H9 (cell line): ENCODE measurements around the gene TTBK1. TPM values are rescaled to one million over a fixed set of nuclear protein-coding genes. Genes with fewer than 3 reads are reported as not detected.

Source experiments
- DNase-seq: peaks from one replicate; pipeline ENCODE4 v3.0.0-alpha.2; 2017
- H2AFZ ChIP-seq: one replicate; pipeline ENCODE4 v1.6.1; 2013; ENCODE audit warnings: mild to moderate bottlenecking, low read length, control low read depth, moderate library complexity
- H2AK5ac ChIP-seq: 2 replicates; pipeline ENCODE4 v1.6.1; 2013; ENCODE audit warnings: low read length, control low read depth, mixed read lengths; ENCODE audit not compliant: insufficient read length
- H2BK120ac ChIP-seq: one replicate; pipeline ENCODE4 v1.6.1; 2013; ENCODE audit warnings: low read depth, mild to moderate bottlenecking, low read length, control low read depth, inconsistent platforms; ENCODE audit not compliant: poor library complexity, severe bottlenecking
- H2BK12ac ChIP-seq: 2 replicates; pipeline ENCODE4 v1.6.1; 2013; ENCODE audit warnings: low read length, control low read depth, mixed read lengths, low read depth; ENCODE audit not compliant: insufficient read length
- H2BK15ac ChIP-seq: 2 replicates; pipeline ENCODE4 v1.6.1; 2013; ENCODE audit warnings: low read depth, low read length, control low read depth
- H2BK20ac ChIP-seq: one replicate; pipeline ENCODE4 v1.6.1; 2013; ENCODE audit warnings: low read depth, mild to moderate bottlenecking, low read length, control low read depth, inconsistent platforms; ENCODE audit not compliant: poor library complexity, severe bottlenecking
- H2BK5ac ChIP-seq: 2 replicates; pipeline ENCODE4 v1.6.1; 2013; ENCODE audit warnings: low read length, control low read depth, mixed read lengths; ENCODE audit not compliant: insufficient read length
- H3K14ac ChIP-seq: 2 replicates; pipeline ENCODE4 v1.6.1; 2013; ENCODE audit warnings: low read length, control low read depth; ENCODE audit not compliant: insufficient read depth
- H3K18ac ChIP-seq: 2 replicates; pipeline ENCODE4 v1.6.1; 2013; ENCODE audit warnings: low read depth, mild to moderate bottlenecking, mixed read lengths, low read length, control low read depth; ENCODE audit not compliant: insufficient read length
- H3K23ac ChIP-seq: 2 replicates; pipeline ENCODE4 v1.6.1; 2013; ENCODE audit warnings: low read length, control low read depth, mixed read lengths, low read depth; ENCODE audit not compliant: insufficient read length
- H3K23me2 ChIP-seq: 2 replicates; pipeline ENCODE4 v1.6.1; 2013; ENCODE audit warnings: low read depth, mild to moderate bottlenecking, mixed read lengths, low read length, control low read depth; ENCODE audit not compliant: insufficient read length, poor library complexity, severe bottlenecking
- H3K27ac ChIP-seq: 2 replicates; pipeline ENCODE4 v1.5.1; 2013; ENCODE audit warnings: low read length, control low read depth, mixed read lengths, low read depth; ENCODE audit not compliant: insufficient read length
- H3K27me3 ChIP-seq: 2 replicates; pipeline ENCODE4 v1.6.1; 2013; ENCODE audit warnings: low read length, control low read depth, inconsistent platforms; ENCODE audit not compliant: insufficient read depth
- H3K4ac ChIP-seq: 2 replicates; pipeline ENCODE4 v1.6.1; 2013; ENCODE audit warnings: low read depth, mild to moderate bottlenecking, control low read depth, inconsistent platforms, low read length, moderate library complexity
- H3K4me1 ChIP-seq: 2 replicates; pipeline ENCODE4 v1.6.1; 2013; ENCODE audit warnings: low read length, control low read depth, inconsistent platforms; ENCODE audit not compliant: insufficient read depth
- H3K4me2 ChIP-seq: 2 replicates; pipeline ENCODE4 v1.6.1; 2013; ENCODE audit warnings: low read length, control low read depth, mixed read lengths; ENCODE audit not compliant: insufficient read length, insufficient read depth
- H3K56ac ChIP-seq: 2 replicates; pipeline ENCODE4 v1.6.1; 2013; ENCODE audit warnings: low read depth, mild to moderate bottlenecking, mixed read lengths, low read length, control low read depth; ENCODE audit not compliant: insufficient read length
- H3K79me1 ChIP-seq: 2 replicates; pipeline ENCODE4 v1.6.1; 2013; ENCODE audit warnings: low read depth, mild to moderate bottlenecking, moderate library complexity, low read length, control low read depth, inconsistent platforms; ENCODE audit not compliant: insufficient read depth, poor library complexity, severe bottlenecking
- H3K79me2 ChIP-seq: 2 replicates; pipeline ENCODE4 v1.6.1; 2013; ENCODE audit warnings: low read length, control low read depth, inconsistent platforms; ENCODE audit not compliant: insufficient read depth
- H3K9ac ChIP-seq: 2 replicates; pipeline ENCODE4 v1.6.1; 2013; ENCODE audit warnings: low read length, control low read depth, mixed read lengths; ENCODE audit not compliant: insufficient read length; ENCODE audit errors: extremely low read depth
- H3K9me3 ChIP-seq: one replicate; pipeline ENCODE4 v1.6.1; 2013; ENCODE audit warnings: low read depth, low read length, inconsistent platforms; ENCODE audit not compliant: control insufficient read depth
- H3T11ph ChIP-seq: one replicate; pipeline ENCODE4 v1.6.1; 2013; ENCODE audit warnings: mild to moderate bottlenecking, low read length, control low read depth, inconsistent platforms
- H4K20me1 ChIP-seq: one replicate; pipeline ENCODE4 v1.6.1; 2013; ENCODE audit not compliant: control insufficient read depth, insufficient read length, insufficient read depth
- H4K5ac ChIP-seq: 2 replicates; pipeline ENCODE4 v1.6.1; 2013; ENCODE audit warnings: low read depth, mild to moderate bottlenecking, mixed read lengths, low read length, control low read depth; ENCODE audit not compliant: insufficient read length
- H4K8ac ChIP-seq: replicated peaks from 2 replicates; pipeline ENCODE4 v1.6.1; 2013; ENCODE audit warnings: low read length, control low read depth, mixed read lengths, low read depth; ENCODE audit not compliant: insufficient read length
- H4K91ac ChIP-seq: 2 replicates; pipeline ENCODE4 v1.6.1; 2013; ENCODE audit warnings: low read depth, mild to moderate bottlenecking, moderate library complexity, mixed read lengths, low read length, control low read depth; ENCODE audit not compliant: insufficient read length
- H3K27ac Mint-ChIP-seq, 3 experiments: 2 replicates in 2 of 3; 3 replicates in 1 of 3; pipeline ENCODE4 v1.8.0; 2020 to 2021; ENCODE audit warnings: mixed read lengths in 3 of 3, mild to moderate bottlenecking in 1 of 3, moderate library complexity in 1 of 3
- H3K27me3 Mint-ChIP-seq: 2 replicates; pipeline ENCODE4 v1.8.0; 2021; ENCODE audit warnings: low read depth, mild to moderate bottlenecking, moderate library complexity, mixed read lengths
- H3K36me3 Mint-ChIP-seq, 3 experiments: 2 replicates in 2 of 3; 3 replicates in 1 of 3; pipeline ENCODE4 v1.8.0; 2020 to 2021; ENCODE audit warnings: low read depth in 3 of 3, mixed read lengths in 3 of 3; ENCODE audit not compliant: insufficient read depth in 1 of 3
- H3K4me1 Mint-ChIP-seq, 2 experiments: 2 replicates each; pipeline ENCODE4 v1.8.0; 2020; ENCODE audit warnings: mixed read lengths in 2 of 2
- H3K4me3 Mint-ChIP-seq, 2 experiments: 2 replicates in 1 of 2; 3 replicates in 1 of 2; pipeline ENCODE4 v1.8.0; 2020 to 2021; ENCODE audit warnings: mild to moderate bottlenecking in 2 of 2, mixed read lengths in 2 of 2, moderate library complexity in 1 of 2
- H3K9me3 Mint-ChIP-seq, 2 experiments: 2 replicates in 1 of 2; 3 replicates in 1 of 2; pipeline ENCODE4 v1.8.0; 2020; ENCODE audit warnings: mild to moderate bottlenecking in 2 of 2, mixed read lengths in 2 of 2, moderate library complexity in 1 of 2
- CTCF ChIP-seq: fragments of 200-600 bp; sonication (generic); conservative IDR thresholded peaks from 3 replicates; pipeline ENCODE4 v1.8.0; 2021; ENCODE audit warnings: antibody characterized with exemption, mild to moderate bottlenecking
- WGBS: extraction: QIAGEN DNeasy Blood & Tissue Kit; methylation state at CpG from one replicate; pipeline ENCODE4 v1.1.7; 2013; ENCODE audit warnings: missing lambda C conversion rate, low lambda C conversion rate, mixed read lengths; ENCODE audit not compliant: insufficient read length; ENCODE audit errors: extremely low coverage; 5-methylcytosine and 5-hydroxymethylcytosine counted together
- total RNA-seq: library from RNA; stranded (reverse); gene quantifications from 2 replicates; pipeline ENCODE4 v1.2.1, GENCODE V29; 2021

TTBK1 gene
- total RNA-seq, 1 experiment from 2014 or later = 1.6 TPM

GRCh38 chr6:43284991-43285781, 41.9 kb downstream of the TTBK1 start:
- Mint-ChIP-seq H3K27me3 (peaks cover 6% of the 10 kb centered on the region), H3K27ac (peak overlapping the region in 1 of 3 experiments; percentile 67; a peak in 1 of 7 replicates), H3K4me1 (peaks cover 10 to 28% of the 10 kb centered on the region in 2 experiments), H3K4me3 (no peak overlapping the region), H3K9me3 (no peaks in the 10 kb centered on the region), H3K36me3 (no peaks in the 10 kb centered on the region)
- H3K27ac ChIP-seq = no peak overlapping the region
- H4K20me1 ChIP-seq = no peaks in the 10 kb centered on the region
- H2BK5ac ChIP-seq = no peak overlapping the region
- H2AK5ac ChIP-seq = no peak overlapping the region
- H2BK120ac ChIP-seq = no peak overlapping the region
- DNase-seq = no peak
- H3K23ac ChIP-seq = no peak overlapping the region
- H3T11ph ChIP-seq = no peak overlapping the region
- H3K4ac ChIP-seq = no peak overlapping the region
- H4K5ac ChIP-seq = no peak overlapping the region
- no peaks in the 10 kb centered on the region for H3K79me2 ChIP-seq
- H2BK15ac ChIP-seq = no peak overlapping the region
- H3K4me1 ChIP-seq = no peaks in the 10 kb centered on the region
- H3K9me3 ChIP-seq = no peaks in the 10 kb centered on the region
- no peak overlapping the region for H2BK20ac ChIP-seq
- no peaks in the 10 kb centered on the region for H3K23me2 ChIP-seq
- H4K91ac ChIP-seq = no peak overlapping the region
- no peak overlapping the region for H3K56ac ChIP-seq
- H3K14ac ChIP-seq = no peak overlapping the region
- no peak overlapping the region for H3K4me2 ChIP-seq
- WGBS = no CpG with 5 or more reads among the region's 83 CpGs
- no peak overlapping the region for H3K18ac ChIP-seq
- no peaks in the 10 kb centered on the region for H3K27me3 ChIP-seq
- H2AFZ ChIP-seq = no peak overlapping the region
- no peak for TF ChIP-seq CTCF
- no peak overlapping the region for H2BK12ac ChIP-seq
- no peaks in the 10 kb centered on the region for H3K79me1 ChIP-seq
- no peak overlapping the region for H3K9ac ChIP-seq
- no peak overlapping the region for H4K8ac ChIP-seq
